Esophagus muscularis mucosa (tissue), 4 donors: ENCODE data around the gene ODAM.

Source experiments
- EP300 ChIP-seq: sonication (generic); formaldehyde crosslinking; IDR thresholded peaks from one replicate; pipeline ENCODE4 v1.6.1; 2017; ENCODE audit warnings: antibody characterized with exemption
- POLR2A ChIP-seq: fragments of 450-650 bp; IDR thresholded peaks from one replicate; pipeline ENCODE4 v1.6.1; 2017; ENCODE audit warnings: antibody characterized with exemption, moderate library complexity, mild to moderate bottlenecking, low read depth
- POLR2AphosphoS5 ChIP-seq, 2 donors: sonication (generic); formaldehyde crosslinking; IDR thresholded peaks; one replicate each; pipeline ENCODE4 v1.6.1; 2017; ENCODE audit warnings: antibody characterized with exemption in 2 of 2
- TF ChIP-seq, protein P1 (sequence below), 3 experiments: fragments of 200-600 bp in 2 of 3; fragments of 450-650 bp in 1 of 3; sonication (generic) in 2 of 3; IDR thresholded peaks; one replicate each; pipeline ENCODE4 v1.5.1; 2017 to 2019; ENCODE audit warnings: antibody characterized with exemption in 3 of 3, mild to moderate bottlenecking in 2 of 3, moderate library complexity in 1 of 3

DNA sequence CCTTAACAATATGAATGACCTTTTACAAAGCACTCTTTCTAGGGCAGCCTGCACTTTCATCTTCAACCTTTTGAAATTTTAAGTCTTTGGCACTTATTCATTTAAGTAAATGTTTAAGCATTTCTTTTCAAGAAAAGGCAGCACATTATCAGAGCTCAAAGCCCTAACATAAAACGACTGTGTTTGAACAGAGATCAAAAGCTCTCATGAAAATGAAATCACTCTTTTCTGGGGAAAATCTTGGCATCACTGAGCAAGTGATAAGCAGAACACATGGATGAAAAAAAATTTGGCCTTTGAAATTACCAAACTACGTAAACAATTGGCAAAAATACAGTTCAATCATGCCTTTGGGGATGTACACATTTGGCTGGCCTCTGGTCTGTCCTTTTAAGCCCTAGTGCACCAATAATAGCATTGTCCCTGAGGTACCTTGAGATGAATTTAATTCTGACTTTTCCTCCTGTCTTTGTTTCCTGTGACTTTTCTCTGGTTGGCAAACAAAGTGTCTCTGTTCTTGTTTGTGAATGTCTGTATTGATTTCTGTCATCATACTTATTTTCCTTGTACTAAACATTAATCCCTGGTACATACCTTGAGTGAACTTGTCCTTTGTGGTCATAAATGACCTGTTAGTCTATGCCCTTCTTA, 12.9 kb upstream of the ODAM start:
- TF ChIP-seq, protein P1, sequence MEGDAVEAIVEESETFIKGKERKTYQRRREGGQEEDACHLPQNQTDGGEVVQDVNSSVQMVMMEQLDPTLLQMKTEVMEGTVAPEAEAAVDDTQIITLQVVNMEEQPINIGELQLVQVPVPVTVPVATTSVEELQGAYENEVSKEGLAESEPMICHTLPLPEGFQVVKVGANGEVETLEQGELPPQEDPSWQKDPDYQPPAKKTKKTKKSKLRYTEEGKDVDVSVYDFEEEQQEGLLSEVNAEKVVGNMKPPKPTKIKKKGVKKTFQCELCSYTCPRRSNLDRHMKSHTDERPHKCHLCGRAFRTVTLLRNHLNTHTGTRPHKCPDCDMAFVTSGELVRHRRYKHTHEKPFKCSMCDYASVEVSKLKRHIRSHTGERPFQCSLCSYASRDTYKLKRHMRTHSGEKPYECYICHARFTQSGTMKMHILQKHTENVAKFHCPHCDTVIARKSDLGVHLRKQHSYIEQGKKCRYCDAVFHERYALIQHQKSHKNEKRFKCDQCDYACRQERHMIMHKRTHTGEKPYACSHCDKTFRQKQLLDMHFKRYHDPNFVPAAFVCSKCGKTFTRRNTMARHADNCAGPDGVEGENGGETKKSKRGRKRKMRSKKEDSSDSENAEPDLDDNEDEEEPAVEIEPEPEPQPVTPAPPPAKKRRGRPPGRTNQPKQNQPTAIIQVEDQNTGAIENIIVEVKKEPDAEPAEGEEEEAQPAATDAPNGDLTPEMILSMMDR (IDR thresholded peaks at IDR 0.05): no peak
- TF ChIP-seq EP300 (no peak), POLR2AphosphoS5 (IDR thresholded peaks at IDR 0.05) (no peak), POLR2A (no peak)
